ENCODE results near the gene PLEKHM2.

PLEKHM2 gene

GRCh38 chr1:15700508-15700907 lies 16.4 kb downstream of the PLEKHM2 start:
- no peak for DNase-seq (ENCODE audit: low read depth)
- H3K4me3 ChIP-seq (ENCODE audit: low read length), result no peak overlapping the region
- TF ChIP-seq CTCF (IDR thresholded peaks at IDR 0.05; ENCODE audit: insufficient read depth, low read depth, low read length, missing control alignments), result no peak

DNA sequence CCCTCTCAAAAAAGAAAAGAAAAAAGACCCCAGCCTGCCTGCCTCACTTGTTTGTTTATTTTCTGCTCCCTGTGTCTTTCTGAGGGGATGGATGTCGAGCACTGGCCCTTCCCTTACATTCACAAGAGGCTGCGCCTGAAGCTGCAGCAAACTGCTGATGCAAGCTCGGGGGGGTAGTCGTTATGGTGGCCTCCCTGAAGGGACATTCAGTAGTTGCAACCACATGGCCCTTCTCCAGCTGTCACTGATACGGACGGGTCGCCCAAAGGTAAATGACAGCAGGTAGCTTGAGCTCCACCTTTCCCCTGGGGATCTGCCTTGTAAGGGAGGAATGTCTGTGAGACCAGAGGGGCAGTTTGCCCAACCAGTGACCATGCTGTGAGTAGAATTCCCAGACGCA lies 17.7 kb downstream of the PLEKHM2 start:
- no peak for TF ChIP-seq CTCF (IDR thresholded peaks at IDR 0.05; ENCODE audit: insufficient read depth, low read depth, low read length, missing control alignments)
- H3K4me3 ChIP-seq (ENCODE audit: low read length), result no peak overlapping the region
- DNase-seq (ENCODE audit: low read depth), result no peak

GRCh38 chr1:15702722-15703550 lies 18.8 kb downstream of the PLEKHM2 start:
- peak; percentile 29 for TF ChIP-seq CTCF (IDR thresholded peaks at IDR 0.05; ENCODE audit: insufficient read depth, low read depth, low read length, missing control alignments)
- DNase-seq (ENCODE audit: low read depth), result peak; percentile 52
- H3K4me3 ChIP-seq (ENCODE audit: low read length), result no peak overlapping the region

- DNase-seq (ENCODE audit: low read depth), result peak; percentile 82
- H3K4me3 ChIP-seq (ENCODE audit: low read length), result no peak overlapping the region
- no peak for TF ChIP-seq CTCF (IDR thresholded peaks at IDR 0.05; ENCODE audit: insufficient read depth, low read depth, low read length, missing control alignments)
Observed at GRCh38 chr1:15703562-15703961, 19.4 kb downstream of the PLEKHM2 start.

GRCh38 chr1:15704526-15705183 lies 20.5 kb downstream of the PLEKHM2 start:
- no peak for TF ChIP-seq CTCF (IDR thresholded peaks at IDR 0.05; ENCODE audit: insufficient read depth, low read depth, low read length, missing control alignments)
- DNase-seq (ENCODE audit: low read depth), result no peak
- H3K4me3 ChIP-seq (ENCODE audit: low read length), result no peak overlapping the region

DNA sequence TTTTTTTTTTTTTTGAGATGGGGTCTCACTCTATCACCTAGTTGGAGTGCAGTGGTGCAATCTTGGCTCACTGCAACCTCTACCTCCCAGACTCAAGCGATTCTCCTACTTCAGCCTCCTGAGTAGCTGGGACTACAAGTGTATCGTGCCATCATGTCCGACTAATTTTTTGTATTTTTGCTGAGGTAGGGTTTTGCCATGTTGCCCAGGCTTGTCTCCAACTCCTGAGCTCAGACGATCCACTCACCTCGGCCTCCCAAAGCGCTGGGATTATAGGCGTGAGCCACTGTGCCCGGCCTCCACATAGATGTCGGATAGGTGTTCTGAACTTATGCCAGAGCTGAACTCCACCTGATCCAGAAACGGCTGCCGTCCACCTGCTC lies 21.1 kb downstream of the PLEKHM2 start:
- no peak for TF ChIP-seq CTCF (IDR thresholded peaks at IDR 0.05; ENCODE audit: insufficient read depth, low read depth, low read length, missing control alignments)
- no peak overlapping the region for H3K4me3 ChIP-seq (ENCODE audit: low read length)
- DNase-seq (ENCODE audit: low read depth), result no peak

All from epithelial cell of esophagus (primary cell).